Measurements from ENCODE around the gene GLCCI1. TPM values are rescaled to one million over a fixed set of nuclear protein-coding genes. Genes with fewer than 3 reads are reported as not detected.

GLCCI1 gene
- total and polyA plus RNA-seq, 10 of the 15 experiments (the other 5 are each of a cell fraction or from before 2014, with no cell fraction given): 12.6 to 92.0 (median 27.6) TPM

GRCh38 chr7:8037151-8037550, 68.6 kb downstream of the GLCCI1 start:
- 75% methylated on average over 3 of the region's 3 CpGs for WGBS (ENCODE audit: insufficient coverage, insufficient replicate concordance, low lambda C conversion rate, missing lambda C conversion rate)
- DNase-seq (ENCODE audit: low read depth, low spot score) (no peak), FAIRE-seq (no peak), ATAC-seq (no peak)
- TF ChIP-seq RUNX3 (IDR thresholded peaks at IDR 0.05; ENCODE audit: low read length) (no peak), RELA (IDR thresholded peaks at IDR 0.05; ENCODE audit: borderline replicate concordance, partially characterized antibody) (no peak), NFYB (IDR thresholded peaks at IDR 0.05; ENCODE audit: insufficient read depth, low read depth, low read length) (no peak), NR2C2 (IDR thresholded peaks at IDR 0.05; ENCODE audit: borderline replicate concordance, control insufficient read depth, insufficient read length, low read depth) (no peak)
- Histone ChIP-seq H3K27me3 (replicated peaks in 1 of 2; ENCODE audit: control insufficient read depth in 2 of 2, insufficient read depth in 2 of 2, low read length in 1 of 2) (no peaks in the 10 kb centered on the region), H3K36me3 (ENCODE audit: control insufficient read depth in 2 of 2, insufficient read depth in 2 of 2, low read length in 1 of 2) (peaks cover 5 to 11% of the 10 kb centered on the region in 2 experiments), H3K9me3 (replicated peaks; ENCODE audit: control insufficient read depth, insufficient read depth, low read length) (peaks cover 12% of the 10 kb centered on the region), H4K20me1 (ENCODE audit: control insufficient read depth, insufficient read depth) (no peaks in the 10 kb centered on the region), H3K27ac (ENCODE audit: control insufficient read depth, insufficient read depth) (no peak overlapping the region), H3K4me1 (ENCODE audit: control insufficient read depth, insufficient read depth, low read length) (no peaks in the 10 kb centered on the region), H3K4me2 (ENCODE audit: control insufficient read depth, insufficient read depth) (no peak overlapping the region), H3K4me3 (no peak overlapping the region), H3K79me2 (ENCODE audit: control insufficient read depth, insufficient read depth, low read length) (no peaks in the 10 kb centered on the region), H2AFZ (ENCODE audit: control insufficient read depth, low read depth, low read length) (no peak overlapping the region), H3K9ac (ENCODE audit: control insufficient read depth, insufficient read depth, low read length) (no peak overlapping the region)
- intact Hi-C loops (cut with micrococcal nuclease; ENCODE audit: unreplicated experiment): loop anchor here (2.0 to 5.0 kb wide), 4 partner anchors 65 to 355 kb away; no protein-coding TSS in a partner anchor
- ChIA-PET RAD21 (ENCODE audit: unreplicated experiment) (interaction anchor here (1.5 kb wide), 1 partner anchor 89 kb away, joined by 3 read pairs; no protein-coding TSS in a partner anchor), CTCF (no interaction called here), SMC1A (ENCODE audit: uncharacterized antibody, unreplicated experiment) (interaction anchor here (1.6 kb wide), 1 partner anchor 356 kb away, joined by 5 read pairs; no protein-coding TSS in a partner anchor), POLR2A (no interaction called here)
- in situ Hi-C loops (cut with MboI): no loop called here
- no TSS peak for BruUV-seq (replicated peaks)

DNA sequence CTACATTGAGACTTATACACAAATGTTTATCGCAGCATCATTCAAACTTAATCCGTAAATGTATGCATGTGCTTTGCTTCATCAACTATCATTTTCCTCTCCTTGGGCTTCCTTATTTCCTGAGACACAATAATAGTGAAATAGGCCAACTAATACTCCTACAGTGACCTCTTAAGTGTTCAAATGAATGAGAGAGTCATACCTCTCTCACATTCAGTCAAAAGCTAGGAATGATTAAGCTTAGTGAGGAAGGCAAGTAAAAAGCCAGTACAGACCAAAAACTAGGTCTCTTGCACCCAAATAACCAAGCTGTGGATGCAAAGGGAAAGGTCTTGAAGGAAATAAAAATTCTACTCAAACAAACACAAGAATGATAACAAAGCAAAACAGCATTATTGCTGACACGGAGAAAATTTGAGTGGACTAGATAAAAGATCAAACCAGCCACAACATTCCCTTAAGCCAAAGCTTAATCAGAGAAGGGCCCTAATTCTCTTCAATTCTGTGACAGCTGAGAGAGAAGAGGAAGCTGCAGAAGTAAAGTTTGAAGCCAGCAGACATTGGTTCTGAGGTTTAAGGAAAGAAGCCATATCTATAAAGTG, 72.3 kb downstream of the GLCCI1 start:
- H3K4me1 ChIP-seq (ENCODE audit: control insufficient read depth, insufficient read depth, low read length): no peaks in the 10 kb centered on the region
- intact Hi-C loops (cut with micrococcal nuclease; ENCODE audit: unreplicated experiment): no loop called here

More for the DNA sequence above, 72.3 kb downstream of the GLCCI1 start:
- Histone ChIP-seq H3K79me2 (ENCODE audit: control insufficient read depth, insufficient read depth, low read length) (no peaks in the 10 kb centered on the region), H2AFZ (ENCODE audit: control insufficient read depth, low read depth, low read length) (no peak overlapping the region), H3K9me3 (replicated peaks; ENCODE audit: control insufficient read depth, insufficient read depth, low read length) (peaks cover 5% of the 10 kb centered on the region), H4K20me1 (ENCODE audit: control insufficient read depth, insufficient read depth) (no peaks in the 10 kb centered on the region), H3K4me2 (ENCODE audit: control insufficient read depth, insufficient read depth) (no peak overlapping the region), H3K27me3 (replicated peaks in 1 of 2; ENCODE audit: control insufficient read depth in 2 of 2, insufficient read depth in 2 of 2, low read length in 1 of 2) (no peaks in the 10 kb centered on the region), H3K36me3 (ENCODE audit: control insufficient read depth in 2 of 2, insufficient read depth in 2 of 2, low read length in 1 of 2) (peaks cover 2 to 9% of the 10 kb centered on the region in 2 experiments), H3K27ac (ENCODE audit: control insufficient read depth, insufficient read depth) (no peak overlapping the region), H3K9ac (ENCODE audit: control insufficient read depth, insufficient read depth, low read length) (no peak overlapping the region), H3K4me3 (no peak overlapping the region)
- 32% methylated on average over 3 of the region's 3 CpGs for WGBS (ENCODE audit: insufficient coverage, insufficient replicate concordance, low lambda C conversion rate, missing lambda C conversion rate)
- ChIA-PET SMC1A (ENCODE audit: uncharacterized antibody, unreplicated experiment) (interaction anchor here (0.7 to 4.4 kb wide), 13 partner anchors 11 to 360 kb away, joined by 3 to 23 read pairs (median 3); no protein-coding TSS in a partner anchor), CTCF (interaction anchor here (0.7 to 2.5 kb wide), 6 partner anchors 11 to 276 kb away, joined by 3 to 10 read pairs (median 3); no protein-coding TSS in a partner anchor), RAD21 (ENCODE audit: unreplicated experiment) (interaction anchor here (0.8 to 1.4 kb wide), 5 partner anchors 23 to 360 kb away, joined by 3 to 7 read pairs (median 4); no protein-coding TSS in a partner anchor), POLR2A (interaction anchor here (1.3 to 1.8 kb wide), 2 partner anchors 11 to 49 kb away, joined by 3 to 5 read pairs; no protein-coding TSS in a partner anchor)
- BruUV-seq (replicated peaks): TSS peak; percentile 13
- TF ChIP-seq SP1 (IDR thresholded peaks at IDR 0.05; ENCODE audit: low read depth, low read length) (no peak), JUNB (IDR thresholded peaks at IDR 0.05) (peak; percentile 44; the same call in 1 of the 2 replicates)
- in situ Hi-C loops (cut with MboI): no loop called here
- FAIRE-seq: no peak
- peak; percentile 33 for ATAC-seq
- no peak for DNase-seq (ENCODE audit: low read depth, low spot score)
